Measurements from ENCODE around the gene SIAH1. TPM values are rescaled to one million over a fixed set of nuclear protein-coding genes. Genes with fewer than 3 reads are reported as not detected.

The SIAH1 gene, protein sequence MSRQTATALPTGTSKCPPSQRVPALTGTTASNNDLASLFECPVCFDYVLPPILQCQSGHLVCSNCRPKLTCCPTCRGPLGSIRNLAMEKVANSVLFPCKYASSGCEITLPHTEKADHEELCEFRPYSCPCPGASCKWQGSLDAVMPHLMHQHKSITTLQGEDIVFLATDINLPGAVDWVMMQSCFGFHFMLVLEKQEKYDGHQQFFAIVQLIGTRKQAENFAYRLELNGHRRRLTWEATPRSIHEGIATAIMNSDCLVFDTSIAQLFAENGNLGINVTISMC
- total RNA-seq (10 to 100 TPM; 13.8 to 41.1 (median 15.0) TPM), total RNA-seq (18.0 to 38.4 (median 28.2) reads per million in 29 experiments)
- total RNA-seq (2013): 16.0 TPM

DNA sequence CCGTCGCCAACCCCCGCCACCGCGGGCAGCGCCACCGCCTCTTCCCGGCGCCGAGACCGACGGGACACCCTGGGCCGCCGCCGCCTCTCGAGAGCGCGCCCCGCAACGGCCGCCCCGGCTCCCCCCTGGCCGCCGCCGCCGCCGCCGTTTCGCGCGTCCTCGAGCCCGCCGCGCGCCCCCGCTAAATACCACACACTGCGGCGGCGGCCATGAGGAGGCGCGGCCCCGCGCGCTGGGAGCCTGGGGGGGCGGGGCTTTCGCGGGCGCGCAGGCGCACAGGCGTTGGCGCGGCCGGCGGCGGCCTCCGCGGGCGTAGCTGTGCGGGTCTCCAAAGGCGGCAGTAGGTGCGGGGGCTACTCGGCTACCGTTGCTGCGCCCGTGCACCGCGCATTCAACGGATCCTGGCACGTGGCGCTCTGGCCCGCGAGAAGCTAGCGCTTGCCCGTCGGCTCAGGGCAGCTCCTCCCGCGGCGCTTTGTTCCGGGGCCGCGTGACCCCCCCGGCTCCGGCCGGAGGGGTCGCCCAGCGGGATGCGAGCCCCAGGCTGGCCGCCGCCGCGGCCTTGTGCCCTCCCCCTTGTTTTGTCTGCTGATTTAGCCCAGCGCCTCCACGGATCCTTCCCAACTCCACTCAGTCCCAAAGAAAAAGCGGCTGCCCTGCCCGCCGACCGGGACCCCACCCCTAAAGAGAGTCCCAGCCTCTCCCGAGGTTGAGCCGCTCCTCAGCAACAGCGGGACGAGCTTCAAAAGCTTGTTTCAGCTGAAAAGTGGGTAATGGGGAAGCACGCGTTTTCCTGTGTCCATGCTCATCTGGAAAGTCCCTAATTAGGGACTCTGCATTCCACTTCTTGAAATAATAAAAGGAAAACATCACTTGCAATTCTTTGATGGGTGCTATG, at the start of gene SIAH1:
Gene SIAH1 (minus strand): TSS at position 161 of the 898 bp plus-strand sequence. CDS start 22,985 bp downstream, outside the sequence.
- peaks cover 22 to 35% (median 27%) of the 10 kb centered on the region in 3 donors for H3K4me1 Mint-ChIP-seq
- peak; percentile 81 to 90 (median 83) for ATAC-seq (replicated peaks in 1 of 4)
- DNase-seq: peak; percentile 72 to 94 (median 83)
- peaks cover 7 to 14% of the 10 kb centered on the region in 2 experiments for H3K4me1 ChIP-seq (ENCODE audit: control insufficient read depth in 1 of 2, extremely low read depth in 1 of 2, insufficient read depth in 2 of 2, low read length in 2 of 2)
- H3K9me3 Mint-ChIP-seq: no peaks in the 10 kb centered on the region
- no peaks in the 10 kb centered on the region for H3K36me3 Mint-ChIP-seq
- H3K9me3 ChIP-seq: no peaks in the 10 kb centered on the region
- H3K27ac ChIP-seq (ENCODE audit: low read length): no peak within 1 kb of the TSS
- CTCF ChIA-PET: interaction anchor here (0.6 to 2.8 kb wide), 6 partner anchors 19 to 249 kb away, joined by 3 to 8 read pairs (median 5); no protein-coding TSS in a partner anchor
- H3K27me3 Mint-ChIP-seq: no peaks in the 10 kb centered on the region
- H3K27ac Mint-ChIP-seq: peak within 1 kb of the TSS; percentile 77 to 92
- POLR2A ChIA-PET: interaction anchor here (0.5 to 1.0 kb wide), 3 partner anchors 19 to 1596 kb away, joined by 3 to 6 read pairs (median 4); no protein-coding TSS in a partner anchor
- peak within 1 kb of the TSS; percentile 90 to 95 (median 92) for H3K4me3 Mint-ChIP-seq
- peak within 1 kb of the TSS; percentile 64 to 87 for H3K4me3 ChIP-seq (ENCODE audit: control insufficient read depth in 1 of 2, extremely low read depth in 1 of 2, low read length in 1 of 2)
- H3K36me3 ChIP-seq (ENCODE audit: control insufficient read depth in 2 of 2, extremely low read depth in 1 of 2, insufficient read depth in 1 of 2, low read length in 1 of 2): no peaks in the 10 kb centered on the region
- H3K27me3 ChIP-seq (replicated peaks in 1 of 2; ENCODE audit: control insufficient read depth in 2 of 2, extremely low read depth in 1 of 2, insufficient read depth in 2 of 2, low read length in 1 of 2): no peaks in the 10 kb centered on the region
- under 1% methylated on average over 94 of the region's 105 CpGs for WGBS (ENCODE audit: insufficient coverage)

GRCh38 chr16:48434653-48435317, 49.6 kb upstream of the SIAH1 start:
- H3K4me1 Mint-ChIP-seq: peaks cover 9 to 17% (median 17%) of the 10 kb centered on the region in 3 donors
- ChIA-PET POLR2A (no interaction called here), CTCF (no interaction called here)
- H3K27ac Mint-ChIP-seq: no peak overlapping the region
- H3K4me3 Mint-ChIP-seq: no peak overlapping the region
- 37% methylated on average over 3 of the region's 4 CpGs for WGBS (ENCODE audit: insufficient coverage)
- no peaks in the 10 kb centered on the region for H3K9me3 Mint-ChIP-seq
- H3K4me3 ChIP-seq (ENCODE audit: control insufficient read depth in 1 of 2, extremely low read depth in 1 of 2, low read length in 1 of 2): no peak overlapping the region
- H3K27ac ChIP-seq (ENCODE audit: low read length): no peak overlapping the region
- H3K36me3 ChIP-seq (ENCODE audit: control insufficient read depth in 2 of 2, extremely low read depth in 1 of 2, insufficient read depth in 1 of 2, low read length in 1 of 2): no peaks in the 10 kb centered on the region
- ATAC-seq (replicated peaks in 1 of 4) (no peak), DNase-seq (no peak)
- H3K9me3 ChIP-seq: no peaks in the 10 kb centered on the region
- peaks cover 0 to 5% of the 10 kb centered on the region in 2 experiments for H3K27me3 ChIP-seq (replicated peaks in 1 of 2; ENCODE audit: control insufficient read depth in 2 of 2, extremely low read depth in 1 of 2, insufficient read depth in 2 of 2, low read length in 1 of 2)
- no peaks in the 10 kb centered on the region for H3K27me3 Mint-ChIP-seq
- no peaks in the 10 kb centered on the region for H3K36me3 Mint-ChIP-seq
- H3K4me1 ChIP-seq (ENCODE audit: control insufficient read depth in 1 of 2, extremely low read depth in 1 of 2, insufficient read depth in 2 of 2, low read length in 2 of 2): peaks cover 0 to 2% of the 10 kb centered on the region in 2 experiments

- H3K9me3 Mint-ChIP-seq: no peaks in the 10 kb centered on the region
- H3K4me1 Mint-ChIP-seq: peaks cover 9 to 17% (median 17%) of the 10 kb centered on the region in 3 donors
- ChIA-PET CTCF (no interaction called here), POLR2A (no interaction called here)
- Histone ChIP-seq H3K9me3 (no peaks in the 10 kb centered on the region), H3K27ac (ENCODE audit: low read length) (no peak overlapping the region), H3K36me3 (ENCODE audit: control insufficient read depth in 2 of 2, extremely low read depth in 1 of 2, insufficient read depth in 1 of 2, low read length in 1 of 2) (no peaks in the 10 kb centered on the region), H3K4me1 (ENCODE audit: control insufficient read depth in 1 of 2, extremely low read depth in 1 of 2, insufficient read depth in 2 of 2, low read length in 2 of 2) (peaks cover 0 to 2% of the 10 kb centered on the region in 2 experiments), H3K4me3 (ENCODE audit: control insufficient read depth in 1 of 2, extremely low read depth in 1 of 2, low read length in 1 of 2) (no peak overlapping the region), H3K27me3 (replicated peaks in 1 of 2; ENCODE audit: control insufficient read depth in 2 of 2, extremely low read depth in 1 of 2, insufficient read depth in 2 of 2, low read length in 1 of 2) (peaks cover 0 to 5% of the 10 kb centered on the region in 2 experiments)
- no peaks in the 10 kb centered on the region for H3K36me3 Mint-ChIP-seq
- no peak overlapping the region for H3K4me3 Mint-ChIP-seq
- no peak for DNase-seq
- H3K27ac Mint-ChIP-seq: no peak overlapping the region
- 90% methylated on average over 4 of the region's 5 CpGs for WGBS (ENCODE audit: insufficient coverage)
- no peaks in the 10 kb centered on the region for H3K27me3 Mint-ChIP-seq
- ATAC-seq (replicated peaks in 1 of 4): no peak
Measured at GRCh38 chr16:48433850-48434530, 48.8 kb upstream of the SIAH1 start.

DNA sequence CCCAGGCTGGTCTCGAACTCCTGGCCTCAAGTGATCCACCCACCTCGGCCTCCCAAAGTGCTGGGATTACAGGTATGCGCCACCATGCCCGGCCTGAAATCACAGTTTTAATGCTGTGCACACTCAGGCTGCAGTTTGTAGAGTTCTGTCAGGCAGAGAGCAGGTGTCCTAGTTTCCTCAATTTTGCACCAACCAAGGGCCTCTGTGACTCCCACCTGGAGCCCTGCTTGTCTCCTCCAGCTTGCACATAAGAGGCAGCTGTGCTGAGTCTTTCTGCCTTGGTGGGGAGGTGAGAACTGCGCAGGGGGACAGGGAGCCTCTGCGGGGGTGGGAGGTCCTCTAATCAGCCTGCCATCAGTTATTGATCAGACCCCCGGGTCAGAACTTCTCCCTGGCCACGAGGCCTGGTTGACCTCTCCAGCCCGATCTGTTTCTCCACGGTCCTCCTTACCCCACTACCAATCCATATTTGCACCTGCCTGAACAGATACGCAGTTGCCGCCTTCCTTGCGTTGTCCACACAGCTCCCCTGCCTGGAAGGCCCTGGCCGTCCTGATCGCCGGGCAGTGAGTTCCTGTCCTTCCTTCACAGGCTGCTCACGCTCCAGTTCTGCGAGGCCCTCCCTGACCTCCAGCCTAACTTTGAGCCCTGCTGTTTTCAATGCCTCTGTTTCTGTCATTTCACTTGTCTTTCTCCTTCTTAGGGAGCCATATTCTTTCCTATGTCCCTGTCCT, 48.1 kb upstream of the SIAH1 start:
- Histone ChIP-seq H3K4me1 (ENCODE audit: control insufficient read depth in 1 of 2, extremely low read depth in 1 of 2, insufficient read depth in 2 of 2, low read length in 2 of 2) (peaks cover 0 to 2% of the 10 kb centered on the region in 2 experiments), H3K27me3 (replicated peaks in 1 of 2; ENCODE audit: control insufficient read depth in 2 of 2, extremely low read depth in 1 of 2, insufficient read depth in 2 of 2, low read length in 1 of 2) (peaks cover 0 to 5% of the 10 kb centered on the region in 2 experiments), H3K4me3 (ENCODE audit: control insufficient read depth in 1 of 2, extremely low read depth in 1 of 2, low read length in 1 of 2) (no peak overlapping the region), H3K27ac (ENCODE audit: low read length) (no peak overlapping the region), H3K36me3 (ENCODE audit: control insufficient read depth in 2 of 2, extremely low read depth in 1 of 2, insufficient read depth in 1 of 2, low read length in 1 of 2) (no peaks in the 10 kb centered on the region), H3K9me3 (no peaks in the 10 kb centered on the region)
- no peaks in the 10 kb centered on the region for H3K9me3 Mint-ChIP-seq
- 95% methylated on average over 15 of the region's 18 CpGs for WGBS (ENCODE audit: insufficient coverage)
- POLR2A ChIA-PET: no interaction called here
- H3K36me3 Mint-ChIP-seq: no peaks in the 10 kb centered on the region
- H3K27ac Mint-ChIP-seq: no peak overlapping the region
- DNase-seq (no peak), ATAC-seq (replicated peaks in 1 of 4) (no peak)
- CTCF ChIA-PET: no interaction called here
- H3K4me1 Mint-ChIP-seq: peaks cover 9 to 21% (median 17%) of the 10 kb centered on the region in 3 donors
- H3K27me3 Mint-ChIP-seq: no peaks in the 10 kb centered on the region
- H3K4me3 Mint-ChIP-seq: no peak overlapping the region

DNA sequence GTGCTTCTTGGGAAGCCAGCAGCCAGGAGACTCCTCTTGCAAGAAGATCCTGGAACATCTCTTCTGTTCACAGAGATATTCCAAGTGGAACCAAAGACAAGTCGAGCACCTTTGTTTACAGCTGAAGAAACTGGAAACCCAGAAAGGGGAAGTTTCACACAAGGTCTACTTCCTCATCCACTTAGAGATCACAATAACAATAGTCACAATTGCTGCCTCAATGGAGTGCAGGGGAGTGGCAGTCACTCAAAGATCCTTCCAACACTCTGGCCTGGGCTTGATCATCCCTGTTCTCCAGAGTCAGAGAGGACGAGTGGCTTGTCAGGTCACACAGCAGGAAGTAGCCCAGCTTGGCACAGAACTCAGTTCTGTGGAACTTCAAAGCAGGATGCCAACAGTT, 46.9 kb upstream of the SIAH1 start:
- CTCF ChIA-PET: no interaction called here
- WGBS (ENCODE audit: insufficient coverage): 22% methylated on average over 1 of the region's 2 CpGs

More for the DNA sequence above, 46.9 kb upstream of the SIAH1 start:
- peaks cover 9 to 21% (median 17%) of the 10 kb centered on the region in 3 donors for H3K4me1 Mint-ChIP-seq
- Histone ChIP-seq H3K4me1 (ENCODE audit: control insufficient read depth in 1 of 2, extremely low read depth in 1 of 2, insufficient read depth in 2 of 2, low read length in 2 of 2) (peaks cover 0 to 2% of the 10 kb centered on the region in 2 experiments), H3K9me3 (no peaks in the 10 kb centered on the region), H3K27me3 (replicated peaks in 1 of 2; ENCODE audit: control insufficient read depth in 2 of 2, extremely low read depth in 1 of 2, insufficient read depth in 2 of 2, low read length in 1 of 2) (peaks cover 0 to 5% of the 10 kb centered on the region in 2 experiments), H3K36me3 (ENCODE audit: control insufficient read depth in 2 of 2, extremely low read depth in 1 of 2, insufficient read depth in 1 of 2, low read length in 1 of 2) (no peaks in the 10 kb centered on the region), H3K27ac (ENCODE audit: low read length) (no peak overlapping the region), H3K4me3 (ENCODE audit: control insufficient read depth in 1 of 2, extremely low read depth in 1 of 2, low read length in 1 of 2) (no peak overlapping the region)
- POLR2A ChIA-PET: no interaction called here
- no peaks in the 10 kb centered on the region for H3K9me3 Mint-ChIP-seq
- no peak overlapping the region for H3K4me3 Mint-ChIP-seq
- peak overlapping the region; percentile 42 to 68 for H3K27ac Mint-ChIP-seq
- no peaks in the 10 kb centered on the region for H3K27me3 Mint-ChIP-seq
- no peak for ATAC-seq (replicated peaks in 1 of 4)
- H3K36me3 Mint-ChIP-seq: no peaks in the 10 kb centered on the region
- DNase-seq: peak in 1 of 35 experiments; percentile 7

Data from T-cell (primary cell).